ENCODE data around the gene SLC43A2. TPM values are rescaled to one million over a fixed set of nuclear protein-coding genes. Genes with fewer than 3 reads are reported as not detected.
A peak's percentile ranks its signal among the peaks of the same experiment; 100 is the strongest.

Gene SLC43A2
- total and polyA plus RNA-seq, 2 of the 13 experiments (the other 11 are each of a cell fraction or from before 2014, with no cell fraction given): 7.3 to 20.0 TPM

DNA sequence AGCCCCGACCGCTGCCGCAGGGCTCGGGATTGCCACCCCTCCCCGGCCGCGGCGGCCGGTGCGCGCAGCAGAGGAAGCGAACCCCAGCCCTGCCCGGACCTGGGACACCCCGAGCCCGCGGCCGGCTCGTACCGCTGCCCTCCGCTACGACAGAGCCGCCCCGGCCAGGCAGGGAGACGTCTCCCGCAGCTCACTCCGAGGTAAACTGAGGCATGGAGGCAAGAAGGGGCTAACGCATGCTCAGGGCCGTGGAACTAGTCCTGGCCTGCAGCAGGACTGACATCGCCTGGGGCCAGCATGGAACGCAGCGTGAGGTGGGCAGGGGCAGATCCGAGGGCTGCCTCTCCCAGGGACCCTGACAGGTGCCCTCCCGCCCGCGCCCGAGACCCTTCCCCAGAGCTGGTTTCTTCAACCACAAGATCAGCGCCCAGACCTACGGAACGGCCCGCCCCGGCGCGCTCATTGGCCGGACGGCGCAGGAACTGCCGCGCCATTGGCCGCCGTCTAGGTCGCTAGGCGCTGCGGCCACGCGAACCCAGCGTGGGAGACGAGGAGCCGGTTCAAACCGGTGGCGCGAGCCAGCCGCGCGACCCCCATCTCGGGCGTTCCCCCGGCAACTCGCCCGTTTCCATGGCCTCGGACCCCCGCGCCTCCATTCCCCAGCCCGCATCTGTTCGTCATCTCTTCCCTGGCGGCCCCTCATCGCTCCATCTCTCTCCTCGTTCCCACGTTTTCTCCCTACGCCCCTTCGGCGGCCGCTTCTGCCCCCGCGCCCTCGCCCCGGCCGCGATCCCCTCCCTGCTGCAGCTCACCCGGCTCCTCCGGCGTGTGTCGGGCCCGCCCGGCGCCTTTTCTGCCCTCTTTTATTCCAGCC is at the start of gene SLC43A2 (continued):
- TF ChIP-seq HMGXB3 (CRISPR knock-in tag; IDR thresholded peaks at IDR 0.05; ENCODE audit: borderline replicate concordance) (no peak), KMT2B (CRISPR knock-in tag; IDR thresholded peaks at IDR 0.05) (no peak; the same call in 1 of the 2 replicates), HOMEZ (CRISPR knock-in tag; IDR thresholded peaks at IDR 0.05; ENCODE audit: low read depth) (no peak), ZNF678 (CRISPR knock-in tag; IDR thresholded peaks at IDR 0.05) (no peak), ZNF576 (CRISPR knock-in tag; IDR thresholded peaks at IDR 0.05) (no peak), MATR3 (CRISPR knock-in tag; IDR thresholded peaks at IDR 0.05) (no peak), RBFOX2 (IDR thresholded peaks at IDR 0.05; ENCODE audit: low read depth, low read length) (peak; percentile 71), ZNF468 (CRISPR knock-in tag; IDR thresholded peaks at IDR 0.05) (no peak; the same call in 1 of the 2 replicates), ZC3H13 (CRISPR knock-in tag; IDR thresholded peaks at IDR 0.05) (no peak), ZSCAN9 (CRISPR knock-in tag; IDR thresholded peaks at IDR 0.05; ENCODE audit: borderline replicate concordance) (no peak), GABPB1 (CRISPR knock-in tag; IDR thresholded peaks at IDR 0.05) (peak; percentile 60; the same call in 1 of the 2 replicates), EHMT2 (IDR thresholded peaks at IDR 0.05; ENCODE audit: borderline replicate concordance, low read depth, low read length) (no peak), HOXA9 (CRISPR knock-in tag; IDR thresholded peaks at IDR 0.05; ENCODE audit: borderline replicate concordance) (no peak; the same call in 1 of the 2 replicates), ZNF180 (CRISPR knock-in tag; IDR thresholded peaks at IDR 0.05; ENCODE audit: borderline replicate concordance, low read depth) (no peak)

Data from HepG2 (cell line).